T-cell (primary cell): ENCODE data around the gene CNTN5. TPM values are rescaled to one million over a fixed set of nuclear protein-coding genes. Genes with fewer than 3 reads are reported as not detected.

ENCODE experiments used
- ATAC-seq, 4 experiments: fragments of 200-7000 bp in 3 of 4; fragments of 150-1000 bp in 1 of 4; cut with Tn5 transposase; replicated peaks in 1 of 4; 1 replicate in 3 of 4; 2 replicates in 1 of 4; pipeline ENCODE4 v1.10.0; 2021; ENCODE audit warnings: moderate library complexity in 3 of 4, mild to moderate bottlenecking in 2 of 4, moderate number of reproducible peaks in 1 of 4
- CTCF ChIA-PET, 2 donors: fragments of 300-600 bp; sonication (Branson Sonifier 250); formaldehyde crosslinking; loops; one replicate each; lab custom pipeline; 2022; ENCODE audit warnings: antibody characterized with exemption in 2 of 2; lab: Charles Lee
- POLR2A ChIA-PET, 2 donors: fragments of 300-600 bp; sonication (Branson Sonifier 250); formaldehyde crosslinking; loops; one replicate each; lab custom pipeline; 2022; ENCODE audit warnings: antibody characterized with exemption in 2 of 2; lab: Charles Lee
- DNase-seq, 35 experiments: peaks; one replicate each; pipeline versions ENCODE4 v3.0.0 to v3.0.0-alpha.2; 2013 to 2023
- H3K27ac ChIP-seq: one replicate; pipeline ENCODE4 v1.5.1; 2013; ENCODE audit warnings: low read length
- H3K27me3 ChIP-seq, 2 experiments: replicated peaks in 1 of 2; 1 replicate in 1 of 2; 2 replicates in 1 of 2; pipeline versions ENCODE4 v1.6.1 to v1.7.0; 2013; ENCODE audit warnings: low read length in 1 of 2, mixed read lengths in 1 of 2; ENCODE audit not compliant: control insufficient read depth in 2 of 2, insufficient read depth in 2 of 2; ENCODE audit errors: extremely low read depth in 1 of 2
- H3K36me3 ChIP-seq, 2 donors: 1 replicate in 1 of 2; 2 replicates in 1 of 2; pipeline versions ENCODE4 v1.6.1 to v1.7.0; 2013; ENCODE audit warnings: low read length in 1 of 2; ENCODE audit not compliant: control insufficient read depth in 2 of 2, insufficient read depth in 1 of 2; ENCODE audit errors: extremely low read depth in 1 of 2
- H3K4me1 ChIP-seq, 2 experiments: 1 replicate in 1 of 2; 2 replicates in 1 of 2; pipeline versions ENCODE4 v1.6.1 to v1.7.0; 2013; ENCODE audit warnings: low read length in 2 of 2, mixed read lengths in 1 of 2; ENCODE audit not compliant: insufficient read depth in 2 of 2, control insufficient read depth in 1 of 2; ENCODE audit errors: extremely low read depth in 1 of 2
- H3K4me3 ChIP-seq, 2 donors: 1 replicate in 1 of 2; 2 replicates in 1 of 2; pipeline versions ENCODE4 v1.5.1 to v1.7.0; 2013; ENCODE audit warnings: mild to moderate bottlenecking in 2 of 2, low read length in 1 of 2, moderate library complexity in 1 of 2; ENCODE audit not compliant: control insufficient read depth in 1 of 2; ENCODE audit errors: extremely low read depth in 1 of 2
- H3K9me3 ChIP-seq: 2 replicates; pipeline ENCODE4 v1.7.0; 2013
- H3K27ac Mint-ChIP-seq, 2 donors: one replicate each; pipeline ENCODE4 v1.8.0; 2020 to 2021; ENCODE audit warnings: mild to moderate bottlenecking in 2 of 2, mixed read lengths in 2 of 2
- H3K27me3 Mint-ChIP-seq, 2 donors: one replicate each; pipeline ENCODE4 v1.8.0; 2021 to 2022; ENCODE audit warnings: mixed read lengths in 2 of 2
- H3K36me3 Mint-ChIP-seq: one replicate; pipeline ENCODE4 v1.8.0; 2021; ENCODE audit warnings: mixed read lengths
- H3K4me1 Mint-ChIP-seq, 3 donors: one replicate each; pipeline ENCODE4 v1.8.0; 2020 to 2022; ENCODE audit warnings: mixed read lengths in 3 of 3, mild to moderate bottlenecking in 1 of 3
- H3K4me3 Mint-ChIP-seq, 3 donors: one replicate each; pipeline ENCODE4 v1.8.0; 2020 to 2022; ENCODE audit warnings: mild to moderate bottlenecking in 3 of 3, mixed read lengths in 3 of 3, moderate library complexity in 3 of 3
- H3K9me3 Mint-ChIP-seq, 3 donors: one replicate each; pipeline ENCODE4 v1.8.0; 2020 to 2022; ENCODE audit warnings: mixed read lengths in 3 of 3
- WGBS: methylation state at CpG from one replicate; pipeline ENCODE4 v1.1.5; 2013; ENCODE audit warnings: missing lambda C conversion rate; ENCODE audit not compliant: insufficient coverage; 5-methylcytosine and 5-hydroxymethylcytosine counted together
- total RNA-seq, 35 experiments: library from RNA in 6 of 35; stranded (reverse) in 6 of 35; fragments of 120-200 nt in 1 of 35; gene quantifications; one replicate each; pipeline versions ENCODE4 v1.2.1 to v1.2.4 and lab custom pipeline; 2013 to 2026

The CNTN5 gene
- total RNA-seq, 5 donors from 2014 or later (not counting 1 experiment from before 2014, with no cell fraction given): not detected

- no CpG with 5 or more reads among the region's 1 CpG for WGBS
- no peak for DNase-seq
Measured at GRCh38 chr11:99208813-99209212, 188.1 kb downstream of the CNTN5 start.

GRCh38 chr11:99229544-99229943 is 208.8 kb downstream of the CNTN5 start:
- H3K36me3 Mint-ChIP-seq: no peaks in the 10 kb centered on the region
- Histone ChIP-seq H3K27me3 (no peaks in the 10 kb centered on the region), H3K4me3 (no peak overlapping the region), H3K4me1 (no peaks in the 10 kb centered on the region), H3K9me3 (no peaks in the 10 kb centered on the region), H3K36me3 (no peaks in the 10 kb centered on the region), H3K27ac (no peak overlapping the region)
- WGBS: no CpG with 5 or more reads among the region's 2 CpGs
- DNase-seq: no peak
- H3K4me1 Mint-ChIP-seq: no peaks in the 10 kb centered on the region
- ATAC-seq: no peak
- ChIA-PET CTCF (interaction anchor here in 1 of 2 donors (0.7 kb wide), 1 partner anchor 1748 kb away, joined by 3 read pairs; no protein-coding TSS in a partner anchor), POLR2A (no interaction called here)
- H3K9me3 Mint-ChIP-seq: peaks cover 10 to 21% (median 16%) of the 10 kb centered on the region in 3 donors
- H3K4me3 Mint-ChIP-seq: no peak overlapping the region
- no peaks in the 10 kb centered on the region for H3K27me3 Mint-ChIP-seq
- H3K27ac Mint-ChIP-seq: no peak overlapping the region

More at GRCh38 chr11:99208813-99209212, 188.1 kb downstream of the CNTN5 start:
- no peaks in the 10 kb centered on the region for H3K27me3 Mint-ChIP-seq
- no peaks in the 10 kb centered on the region for H3K9me3 ChIP-seq
- POLR2A ChIA-PET: no interaction called here
- H3K27ac Mint-ChIP-seq: no peak overlapping the region
- no peak overlapping the region for H3K4me3 Mint-ChIP-seq
- H3K4me3 ChIP-seq: no peak overlapping the region
- no peaks in the 10 kb centered on the region for H3K4me1 ChIP-seq
- peaks cover 5 to 26% (median 12%) of the 10 kb centered on the region in 3 donors for H3K9me3 Mint-ChIP-seq
- H3K27ac ChIP-seq: no peak overlapping the region
- CTCF ChIA-PET: no interaction called here
- no peaks in the 10 kb centered on the region for H3K36me3 Mint-ChIP-seq
- no peaks in the 10 kb centered on the region for H3K27me3 ChIP-seq
- no peak for ATAC-seq
- no peaks in the 10 kb centered on the region for H3K4me1 Mint-ChIP-seq
- H3K36me3 ChIP-seq: no peaks in the 10 kb centered on the region

- Histone ChIP-seq H3K4me1 (no peaks in the 10 kb centered on the region), H3K4me3 (no peak overlapping the region), H3K9me3 (no peaks in the 10 kb centered on the region), H3K27ac (no peak overlapping the region), H3K36me3 (no peaks in the 10 kb centered on the region), H3K27me3 (no peaks in the 10 kb centered on the region)
- Mint-ChIP-seq H3K9me3 (peaks cover 12 to 15% (median 12%) of the 10 kb centered on the region in 3 donors), H3K4me3 (no peak overlapping the region), H3K4me1 (no peaks in the 10 kb centered on the region), H3K27me3 (no peaks in the 10 kb centered on the region), H3K36me3 (no peaks in the 10 kb centered on the region), H3K27ac (no peak overlapping the region)
- DNase-seq: no peak
- ChIA-PET POLR2A (no interaction called here), CTCF (no interaction called here)
- ATAC-seq: no peak
Measured at GRCh38 chr11:99234534-99234933, 213.8 kb downstream of the CNTN5 start.

GRCh38 chr11:99238401-99238800 is 217.7 kb downstream of the CNTN5 start:
- DNase-seq: no peak
- Histone ChIP-seq H3K9me3 (no peaks in the 10 kb centered on the region), H3K36me3 (no peaks in the 10 kb centered on the region), H3K4me3 (no peak overlapping the region), H3K27ac (no peak overlapping the region), H3K4me1 (no peaks in the 10 kb centered on the region), H3K27me3 (no peaks in the 10 kb centered on the region)
- no peak for ATAC-seq
- POLR2A ChIA-PET: no interaction called here
- Mint-ChIP-seq H3K27ac (no peak overlapping the region), H3K4me3 (no peak overlapping the region), H3K9me3 (peaks cover 0 to 29% (median 23%) of the 10 kb centered on the region in 3 donors), H3K4me1 (no peaks in the 10 kb centered on the region), H3K36me3 (no peaks in the 10 kb centered on the region), H3K27me3 (no peaks in the 10 kb centered on the region)
- CTCF ChIA-PET: no interaction called here
- WGBS: no CpG with 5 or more reads among the region's 1 CpG

GRCh38 chr11:99240192-99241030 is 219.7 kb downstream of the CNTN5 start:
- Histone ChIP-seq H3K27me3 (no peaks in the 10 kb centered on the region), H3K4me3 (no peak overlapping the region), H3K4me1 (no peaks in the 10 kb centered on the region), H3K9me3 (no peaks in the 10 kb centered on the region), H3K36me3 (no peaks in the 10 kb centered on the region), H3K27ac (no peak overlapping the region)
- ATAC-seq (no peak), DNase-seq (no peak)
- Mint-ChIP-seq H3K4me3 (no peak overlapping the region), H3K4me1 (no peaks in the 10 kb centered on the region), H3K36me3 (no peaks in the 10 kb centered on the region), H3K27me3 (no peaks in the 10 kb centered on the region), H3K27ac (no peak overlapping the region), H3K9me3 (peaks cover 0 to 24% (median 23%) of the 10 kb centered on the region in 3 donors)
- POLR2A ChIA-PET: no interaction called here
- CTCF ChIA-PET: no interaction called here
- WGBS: 46% methylated on average over 3 of the region's 8 CpGs

GRCh38 chr11:99241066-99241465 is 220.3 kb downstream of the CNTN5 start:
- no peaks in the 10 kb centered on the region for H3K36me3 ChIP-seq
- H3K27me3 ChIP-seq: no peaks in the 10 kb centered on the region
- Mint-ChIP-seq H3K27me3 (no peaks in the 10 kb centered on the region), H3K4me3 (no peak overlapping the region), H3K9me3 (peaks cover 0 to 25% (median 23%) of the 10 kb centered on the region in 3 donors), H3K4me1 (no peaks in the 10 kb centered on the region), H3K27ac (no peak overlapping the region), H3K36me3 (no peaks in the 10 kb centered on the region)
- DNase-seq (no peak), ATAC-seq (no peak)
- ChIA-PET POLR2A (no interaction called here), CTCF (no interaction called here)
- H3K4me3 ChIP-seq: no peak overlapping the region
- no peak overlapping the region for H3K27ac ChIP-seq
- WGBS: no CpG with 5 or more reads among the region's 2 CpGs
- H3K9me3 ChIP-seq: no peaks in the 10 kb centered on the region
- H3K4me1 ChIP-seq: no peaks in the 10 kb centered on the region
